T47D (cell line): ENCODE data around the gene EZH2.

Experiments
- DNase-seq, 2 experiments: peaks; one replicate each; pipeline versions ENCODE4 v3.0.0 to v3.0.0-alpha.2; 2011 to 2012; ENCODE audit warnings: low read depth in 1 of 2, low spot score in 1 of 2
- JUND ChIP-seq: IDR thresholded peaks from 2 replicates; pipeline ENCODE4 v1.6.1; 2012; ENCODE audit warnings: low read depth
- in situ Hi-C: cut with HindIII; loops from 2 replicates; pipeline ENCODE4 v1.10.0; 2016; ENCODE audit warnings: low sequenced_read_pairs, low pct_unique_long_range_greater_than_20kb

The EZH2 gene

GRCh38 chr7:148831782-148832181 lies 52.3 kb downstream of the EZH2 start:
- no peak for TF ChIP-seq JUND
- in situ Hi-C loops: no loop called here
- no peak for DNase-seq

- no peak for TF ChIP-seq JUND
- no peak for DNase-seq
- in situ Hi-C loops: no loop called here
Measured at GRCh38 chr7:148830897-148831692, 53.0 kb downstream of the EZH2 start.

DNA sequence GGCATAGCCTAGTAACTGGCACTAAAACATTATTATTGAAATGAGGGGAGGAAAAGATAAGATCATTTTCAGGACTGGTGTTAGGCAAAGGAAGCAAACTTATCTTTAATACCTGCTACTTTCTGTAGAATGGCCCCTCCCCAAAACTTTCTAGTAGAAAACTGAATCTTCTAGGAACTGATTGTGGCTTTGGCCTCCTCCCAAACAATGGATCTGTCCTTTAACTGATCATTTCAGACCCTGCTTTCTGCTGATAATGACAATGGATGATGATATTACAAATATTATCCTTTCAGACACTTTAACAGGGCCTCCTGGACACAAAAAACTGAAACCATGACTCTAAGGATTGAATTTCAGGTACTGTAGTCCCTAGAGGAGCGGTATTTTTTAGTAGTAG lies 55.1 kb downstream of the EZH2 start:
- no peak for DNase-seq
- TF ChIP-seq JUND: no peak
- in situ Hi-C loops: no loop called here

DNA sequence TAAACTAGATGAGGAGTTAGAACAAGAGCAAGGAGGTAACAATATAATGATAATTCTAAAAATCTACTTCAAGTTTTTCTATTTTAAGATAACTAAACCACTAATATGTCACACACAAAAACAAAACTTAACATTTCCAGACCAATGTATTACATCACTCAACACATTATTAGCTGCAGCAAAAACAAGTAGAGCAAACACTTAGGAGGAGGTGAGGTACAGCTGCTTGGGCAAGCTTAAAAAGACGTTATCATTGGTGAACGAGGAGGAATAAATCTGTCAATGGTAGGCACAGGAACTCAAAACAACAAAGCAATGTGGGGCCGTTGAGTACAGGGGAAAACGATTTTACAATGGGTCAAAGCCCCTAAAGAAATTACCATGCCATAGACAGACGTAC lies 58.8 kb downstream of the EZH2 start:
- TF ChIP-seq JUND: no peak
- in situ Hi-C loops: no loop called here
- no peak for DNase-seq

- TF ChIP-seq JUND: no peak
- in situ Hi-C loops: no loop called here
- DNase-seq: no peak
Measured at GRCh38 chr7:148824864-148825263, 59.2 kb downstream of the EZH2 start.

GRCh38 chr7:148821422-148821821 lies 62.7 kb downstream of the EZH2 start:
- DNase-seq: no peak
- in situ Hi-C loops: no loop called here
- no peak for TF ChIP-seq JUND

- no peak for TF ChIP-seq JUND
- DNase-seq: no peak
- in situ Hi-C loops: no loop called here
Measured at GRCh38 chr7:148819697-148820360, 64.3 kb downstream of the EZH2 start.

DNA sequence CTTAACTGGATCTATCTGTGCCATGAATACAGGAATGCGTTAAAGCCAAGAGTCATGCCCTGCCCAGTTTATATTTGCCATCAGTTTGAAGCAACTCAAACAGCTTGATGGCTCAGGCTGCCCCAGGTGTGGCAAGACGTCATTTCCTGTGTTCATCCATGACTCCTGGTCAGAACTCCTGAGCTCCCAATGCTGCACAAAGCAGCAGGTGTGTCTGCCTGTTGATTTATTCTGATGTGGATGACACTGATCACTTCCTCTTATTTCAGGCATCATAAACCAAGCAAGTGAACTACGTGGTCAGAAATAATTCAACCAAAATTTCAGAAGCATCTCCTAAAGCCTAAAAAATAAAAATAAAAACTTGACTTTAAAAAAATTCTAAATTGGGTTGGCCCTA lies 68.5 kb downstream of the EZH2 start:
- in situ Hi-C loops: no loop called here

GRCh38 chr7:148814922-148815559 lies 69.0 kb downstream of the EZH2 start:
- DNase-seq: no peak
- no peak for TF ChIP-seq JUND
- in situ Hi-C loops: no loop called here

More for the DNA sequence above, 68.5 kb downstream of the EZH2 start:
- no peak for TF ChIP-seq JUND
- no peak for DNase-seq

DNA sequence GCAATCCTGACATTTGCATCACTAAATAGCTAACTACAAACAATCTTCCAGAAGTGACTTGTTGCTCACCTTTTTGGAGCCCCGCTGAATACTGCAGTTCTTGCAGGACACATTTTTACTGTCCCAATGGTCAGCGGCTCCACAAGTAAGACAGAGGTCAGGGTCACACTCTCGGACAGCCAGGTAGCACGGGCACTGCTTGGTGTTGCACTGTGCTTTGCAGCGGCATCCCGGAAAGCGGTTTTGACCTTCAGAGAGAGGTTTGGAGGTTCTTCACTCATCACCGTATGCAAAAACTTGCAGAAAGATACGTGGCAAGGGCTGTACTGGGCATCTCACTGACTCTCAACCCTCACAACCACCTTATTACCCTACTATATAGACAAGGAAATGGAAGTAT lies 70.2 kb downstream of the EZH2 start:
- in situ Hi-C loops: no loop called here
- TF ChIP-seq JUND: no peak
- no peak for DNase-seq

DNA sequence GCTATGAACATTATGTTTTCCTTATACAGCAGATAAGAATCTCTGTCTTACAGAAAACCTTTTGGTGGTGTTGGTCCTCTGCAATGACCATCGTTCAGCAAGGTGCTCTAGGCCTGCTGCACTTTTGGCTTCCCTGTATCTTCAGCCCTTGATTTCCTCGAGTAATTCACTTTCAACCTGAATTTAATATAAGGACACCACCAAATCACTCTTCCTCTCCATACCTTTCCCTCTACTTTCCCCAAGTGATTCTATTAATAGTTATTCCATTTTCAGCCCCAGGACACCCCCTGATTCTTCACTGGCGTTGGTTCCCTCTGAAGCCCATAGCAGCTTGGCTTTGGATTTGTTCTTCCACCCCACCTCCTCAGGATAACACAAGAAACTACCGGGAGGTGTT lies 72.2 kb downstream of the EZH2 start:
- in situ Hi-C loops: no loop called here
- no peak for TF ChIP-seq JUND
- DNase-seq: no peak

- DNase-seq: no peak
- no peak for TF ChIP-seq JUND
- in situ Hi-C loops: no loop called here
Measured at GRCh38 chr7:148809856-148810255, 74.2 kb downstream of the EZH2 start.

DNA sequence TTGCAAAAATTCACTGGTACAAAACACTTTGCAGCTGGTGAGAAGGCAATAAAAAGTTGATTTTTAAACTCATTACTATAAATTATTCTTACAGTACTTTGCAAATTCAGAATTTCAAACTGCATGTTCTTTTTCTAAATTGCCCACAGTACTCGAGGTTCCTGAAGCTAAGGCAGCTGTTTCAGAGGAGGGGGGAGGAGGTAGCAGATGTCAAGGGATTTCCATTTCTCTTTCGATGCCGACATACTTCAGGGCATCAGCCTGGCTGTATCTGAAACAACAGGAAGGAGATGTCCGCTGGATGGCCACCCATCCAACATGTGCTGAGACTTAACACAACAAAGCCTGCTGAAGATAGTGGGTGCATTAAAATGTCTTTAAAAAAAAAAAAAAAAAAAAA lies 76.7 kb downstream of the EZH2 start:
- in situ Hi-C loops: no loop called here
- DNase-seq: no peak
- TF ChIP-seq JUND: no peak
